ENCODE data around the gene PRSS16. TPM values are rescaled to one million over a fixed set of nuclear protein-coding genes. Genes with fewer than 3 reads are reported as not detected.
"Not testable (repeated sequence)": the region's sequence is repeated elsewhere in the genome, so short reads cannot be mapped to it uniquely, and the experiment has no call there.

The PRSS16 gene, protein sequence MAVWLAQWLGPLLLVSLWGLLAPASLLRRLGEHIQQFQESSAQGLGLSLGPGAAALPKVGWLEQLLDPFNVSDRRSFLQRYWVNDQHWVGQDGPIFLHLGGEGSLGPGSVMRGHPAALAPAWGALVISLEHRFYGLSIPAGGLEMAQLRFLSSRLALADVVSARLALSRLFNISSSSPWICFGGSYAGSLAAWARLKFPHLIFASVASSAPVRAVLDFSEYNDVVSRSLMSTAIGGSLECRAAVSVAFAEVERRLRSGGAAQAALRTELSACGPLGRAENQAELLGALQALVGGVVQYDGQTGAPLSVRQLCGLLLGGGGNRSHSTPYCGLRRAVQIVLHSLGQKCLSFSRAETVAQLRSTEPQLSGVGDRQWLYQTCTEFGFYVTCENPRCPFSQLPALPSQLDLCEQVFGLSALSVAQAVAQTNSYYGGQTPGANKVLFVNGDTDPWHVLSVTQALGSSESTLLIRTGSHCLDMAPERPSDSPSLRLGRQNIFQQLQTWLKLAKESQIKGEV
- total RNA-seq, result 0.19 TPM
- long read RNA-seq, result 0 reads

DNA sequence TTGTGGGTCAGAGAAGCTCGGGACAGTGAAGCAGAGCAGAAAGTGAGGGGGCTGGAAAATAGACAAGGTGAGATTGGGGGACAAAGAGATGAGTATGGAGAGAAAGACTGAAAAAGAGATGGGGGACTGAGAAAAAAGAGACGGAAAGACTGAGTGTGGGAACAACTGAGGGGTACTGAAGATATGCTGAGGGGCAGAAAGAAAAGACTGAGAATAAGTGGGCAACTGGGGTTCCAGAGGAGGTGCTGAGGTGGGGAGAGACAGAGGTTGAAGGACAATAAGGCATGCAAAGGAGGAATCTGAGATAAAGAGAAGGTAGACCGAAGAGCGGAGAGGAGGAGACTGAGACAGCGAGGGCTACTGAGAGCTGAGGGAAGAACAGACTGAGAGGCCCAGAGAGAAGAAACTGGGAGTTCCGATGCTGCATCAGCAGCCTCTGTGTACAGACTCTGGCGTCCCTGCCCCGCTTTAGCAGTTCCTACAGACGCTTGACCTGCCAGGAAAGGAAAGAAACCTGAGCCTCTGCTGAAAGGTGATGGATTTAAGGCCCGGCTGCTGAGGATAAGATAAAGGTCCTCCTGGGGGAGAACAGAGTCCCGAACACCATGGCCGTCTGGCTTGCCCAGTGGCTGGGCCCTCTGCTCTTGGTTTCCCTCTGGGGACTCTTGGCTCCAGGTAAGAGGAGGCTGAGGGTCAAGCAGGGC lies at the start of gene PRSS16:
Gene PRSS16 (plus strand): TSS at position 569 of the 704 bp plus-strand sequence. CDS start 37 bp downstream, at position 606.
- no peak for DNase-seq (ENCODE audit: low spot score)

DNA sequence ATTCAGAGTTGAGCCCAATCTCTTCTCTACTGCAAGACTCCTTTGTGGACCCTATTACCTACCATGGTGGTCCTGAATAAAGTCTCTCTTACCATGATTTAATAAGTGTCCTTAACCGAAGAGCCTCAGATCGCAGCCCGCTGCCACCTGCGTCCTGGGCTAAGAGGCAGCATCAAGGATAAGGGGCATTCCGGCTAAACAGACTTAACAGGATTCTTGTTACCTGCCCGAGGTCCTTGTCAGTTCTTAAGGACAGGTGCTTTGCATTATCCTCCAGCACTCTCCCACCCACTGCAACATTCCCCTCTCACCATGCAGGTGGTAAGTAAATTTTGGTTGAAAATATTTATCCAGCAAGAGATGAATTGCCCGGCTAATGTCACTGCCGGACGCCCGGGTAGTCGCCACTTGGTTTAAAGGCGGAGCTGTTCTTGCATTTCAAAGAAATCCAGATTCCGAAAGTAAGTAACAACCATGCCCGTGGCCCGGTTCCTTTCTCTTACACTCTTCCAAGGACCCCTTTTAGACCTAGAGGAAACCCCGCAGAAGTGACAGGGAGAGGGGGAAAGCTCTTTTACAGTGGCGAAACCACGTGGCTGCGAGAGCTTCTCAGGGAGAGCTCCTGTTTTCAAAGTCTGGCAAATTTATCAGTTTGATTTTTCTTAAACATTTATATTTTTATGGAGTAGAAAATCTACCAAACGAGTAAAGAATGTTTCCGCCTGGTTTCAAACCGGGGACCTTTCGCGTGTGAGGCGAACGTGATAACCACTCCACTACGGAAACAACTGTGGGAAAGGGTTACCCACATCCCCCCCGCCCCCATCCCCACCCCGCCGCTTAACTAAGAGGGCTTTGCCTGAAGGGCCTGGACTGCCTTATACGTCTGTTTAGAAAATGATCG lies 41.9 kb upstream of the PRSS16 start:
- no peak for DNase-seq (ENCODE audit: low spot score)

DNA sequence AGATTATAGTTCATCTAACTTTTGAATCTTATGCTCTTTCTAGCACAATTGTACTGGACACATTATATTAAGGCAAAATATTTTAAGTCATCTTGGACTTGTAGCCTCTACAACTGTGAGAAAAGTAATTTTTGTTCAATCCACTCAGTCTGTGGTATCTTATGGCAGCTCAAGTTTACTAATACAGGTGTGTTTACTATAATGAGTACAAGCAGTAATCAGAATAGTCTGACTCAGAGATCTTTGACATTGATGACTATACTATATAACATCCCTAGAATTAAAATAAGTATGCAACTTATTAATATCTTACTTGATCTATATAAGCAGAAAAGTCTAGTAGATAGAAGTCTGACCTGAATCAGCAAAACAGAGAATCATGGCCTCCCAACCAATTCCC lies 40.7 kb upstream of the PRSS16 start:
- DNase-seq (ENCODE audit: low spot score), result no peak

DNA sequence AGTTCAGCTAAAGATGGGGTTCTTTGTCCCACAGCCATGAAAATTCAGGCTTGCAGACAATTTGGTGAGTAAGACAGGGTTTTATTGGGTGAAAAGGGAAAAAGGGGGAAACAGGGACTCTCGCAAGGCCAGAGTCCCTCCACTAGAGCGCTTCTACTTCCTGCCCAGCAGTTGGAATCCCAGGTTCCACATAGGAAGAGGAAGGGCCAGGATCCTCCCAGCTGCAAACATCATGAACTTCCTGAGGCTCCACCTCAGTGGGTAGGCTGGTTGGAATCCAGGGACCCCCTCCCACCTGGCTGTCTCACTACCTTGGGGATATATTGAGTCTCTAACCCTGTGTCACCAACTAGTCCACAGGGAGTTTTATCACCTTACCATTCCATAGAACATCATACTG lies 39.5 kb upstream of the PRSS16 start:
- no peak for DNase-seq (ENCODE audit: low spot score)

DNA sequence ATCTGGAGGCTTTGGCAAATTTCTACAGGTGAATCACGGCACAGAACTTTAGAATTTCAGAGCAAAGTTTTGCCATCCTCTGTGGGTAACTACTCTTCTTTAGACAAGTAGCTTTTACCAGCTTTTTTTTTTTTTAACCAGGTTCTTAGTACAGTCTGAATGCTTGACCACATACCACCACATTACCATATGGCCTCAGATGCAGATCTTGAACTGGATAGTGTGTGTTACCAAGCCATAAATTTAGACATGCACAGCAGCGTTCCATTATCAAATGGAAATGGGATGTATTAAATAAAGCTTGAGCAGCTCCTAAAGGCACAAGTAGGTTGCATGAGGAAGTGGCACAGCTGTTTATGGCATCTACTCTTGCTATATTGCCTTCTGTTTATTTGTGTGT lies 38.3 kb upstream of the PRSS16 start:
- DNase-seq (ENCODE audit: low spot score), result no peak

DNA sequence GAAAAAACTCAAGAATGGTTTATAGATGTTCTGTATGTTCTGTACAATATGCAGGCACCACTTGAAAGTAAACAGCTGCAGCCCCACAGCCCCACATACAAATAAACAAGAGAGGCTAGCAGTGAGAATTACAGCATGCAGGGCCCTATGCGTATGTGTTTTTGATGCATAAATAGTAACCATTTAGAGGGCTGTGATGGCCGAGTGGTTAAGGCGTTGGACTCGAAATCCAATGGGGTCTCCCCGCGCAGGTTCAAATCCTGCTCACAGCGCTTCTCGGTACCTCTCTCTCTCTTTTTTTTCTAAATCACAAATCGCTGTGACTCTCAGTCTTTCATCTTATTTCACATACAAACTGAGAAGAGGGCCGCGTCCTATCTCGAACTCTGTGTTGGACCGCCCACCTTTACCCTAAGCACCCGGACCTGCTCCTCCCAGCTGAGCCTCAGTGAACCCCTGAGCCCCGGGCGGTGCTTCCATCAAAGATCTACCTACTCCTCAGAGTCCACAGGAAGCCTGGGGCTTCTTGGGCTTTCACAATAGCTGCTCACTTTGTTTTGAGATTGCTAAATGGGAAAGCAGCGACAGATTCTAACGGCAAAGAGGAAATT lies 37.7 kb upstream of the PRSS16 start:
- DNase-seq (ENCODE audit: low spot score), result no peak

DNA sequence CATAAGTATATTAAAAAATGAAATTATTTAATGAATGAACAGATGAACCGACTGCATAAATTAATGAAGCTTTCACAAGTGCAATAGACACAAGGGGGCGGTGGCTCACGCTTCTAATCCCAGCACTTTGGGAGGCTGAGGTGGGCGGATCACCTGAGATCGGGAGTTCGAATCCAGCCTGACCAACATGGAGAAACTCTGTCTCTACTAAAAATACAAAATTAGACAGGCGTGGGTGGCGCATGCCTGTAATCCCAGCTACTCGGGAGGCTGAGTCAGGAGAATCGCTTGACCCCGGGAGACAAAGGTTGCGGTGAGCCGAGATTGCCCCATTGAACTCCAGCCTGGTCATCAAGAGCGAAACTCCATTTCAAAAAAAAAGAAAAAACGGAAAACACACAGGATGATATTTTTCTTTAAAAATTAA lies 34.4 kb upstream of the PRSS16 start:
- not testable (repeated sequence) for DNase-seq (ENCODE audit: low spot score)

DNA sequence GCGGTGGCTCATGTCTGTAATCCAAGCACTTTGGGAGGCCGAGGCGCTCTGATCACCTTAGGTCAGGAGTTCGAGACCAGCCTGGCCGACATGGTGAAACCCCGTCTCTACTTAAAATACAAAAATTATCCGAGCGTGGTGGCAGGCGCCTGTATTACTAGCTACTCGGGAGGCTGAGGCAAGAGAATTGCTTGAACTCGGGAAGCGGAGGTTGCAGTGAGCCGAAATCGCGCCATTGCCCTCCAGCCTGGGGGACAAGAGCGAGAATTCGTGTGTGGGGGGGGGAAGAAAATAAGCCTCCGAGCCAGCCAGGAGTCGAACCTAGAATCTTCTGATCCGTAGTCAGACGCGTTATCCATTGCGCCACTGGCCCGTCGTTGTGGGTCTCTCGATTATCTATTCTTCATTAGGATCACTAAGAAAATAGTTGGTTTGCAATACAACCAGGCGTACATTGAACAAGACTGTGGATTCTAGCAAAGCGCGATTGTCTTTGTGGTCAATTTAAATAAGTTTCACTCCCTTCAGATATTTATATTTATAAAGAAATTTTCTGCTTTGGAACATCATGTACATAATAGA lies 33.9 kb upstream of the PRSS16 start:
- no peak for DNase-seq (ENCODE audit: low spot score)

DNA sequence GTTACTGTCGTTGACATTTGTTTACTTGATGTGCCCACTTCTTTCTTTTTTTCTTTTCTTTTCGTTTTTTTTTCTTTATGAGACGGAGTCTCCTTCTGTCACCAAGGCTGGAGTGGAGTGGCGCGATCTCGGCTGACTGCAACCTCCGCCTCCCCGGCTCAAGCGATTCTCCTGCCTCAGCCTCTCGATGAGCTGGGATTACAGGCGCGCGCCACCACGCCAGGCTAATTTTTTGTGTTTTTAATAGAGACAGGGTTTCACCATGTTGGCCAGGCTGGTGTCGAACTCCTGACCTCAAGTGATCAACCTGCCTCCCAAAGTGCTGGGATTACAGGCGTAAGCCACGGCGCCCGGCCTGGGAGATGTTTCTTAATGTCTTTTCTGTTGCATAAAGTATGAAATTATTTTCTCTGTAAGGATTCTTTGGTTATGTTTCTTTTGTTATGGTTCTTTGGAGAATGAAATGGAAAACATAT lies 33.3 kb upstream of the PRSS16 start:
- no peak for DNase-seq (ENCODE audit: low spot score)

DNA sequence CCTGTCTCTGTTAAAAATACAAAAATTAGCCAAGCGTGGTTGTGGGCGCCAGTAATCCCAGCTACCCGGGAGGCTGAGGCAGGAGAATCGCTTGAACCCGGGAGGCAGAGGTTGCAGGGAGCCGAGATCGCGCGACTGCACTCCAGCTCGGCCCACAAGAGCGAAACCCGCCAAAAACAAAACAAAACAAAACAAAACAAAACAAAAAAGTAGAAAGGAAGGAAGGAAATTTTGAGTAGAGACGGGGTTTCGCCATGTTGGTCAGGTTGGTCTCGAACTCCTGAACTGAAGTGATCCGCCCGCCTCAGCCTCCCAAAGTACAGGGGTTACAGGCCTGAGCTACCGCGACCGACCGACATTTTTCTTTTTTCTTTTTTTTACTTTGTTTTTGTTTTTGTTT lies 30.6 kb upstream of the PRSS16 start:
- DNase-seq (ENCODE audit: low spot score), result no peak

DNA sequence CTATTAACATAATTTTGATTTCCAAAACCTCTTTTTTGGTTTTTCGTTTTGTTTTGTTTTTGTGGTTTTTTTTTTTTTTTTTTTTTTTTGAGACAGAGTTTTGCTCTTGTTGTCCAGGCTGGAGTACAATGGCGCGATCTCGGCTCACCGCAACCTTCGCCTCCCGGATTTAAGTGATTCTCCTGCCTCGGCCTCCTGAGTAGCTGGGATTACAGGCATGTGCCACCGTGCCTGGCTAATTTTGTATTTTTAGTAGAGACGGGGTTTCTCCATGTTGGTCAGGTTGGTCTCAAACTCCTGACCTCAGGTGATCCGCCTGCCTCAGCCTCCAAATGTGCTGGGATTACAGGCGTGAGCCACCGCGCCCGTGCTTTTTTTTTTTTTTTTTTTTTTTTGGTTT lies 24.5 kb upstream of the PRSS16 start:
- DNase-seq (ENCODE audit: low spot score), result not testable (repeated sequence)

DNA sequence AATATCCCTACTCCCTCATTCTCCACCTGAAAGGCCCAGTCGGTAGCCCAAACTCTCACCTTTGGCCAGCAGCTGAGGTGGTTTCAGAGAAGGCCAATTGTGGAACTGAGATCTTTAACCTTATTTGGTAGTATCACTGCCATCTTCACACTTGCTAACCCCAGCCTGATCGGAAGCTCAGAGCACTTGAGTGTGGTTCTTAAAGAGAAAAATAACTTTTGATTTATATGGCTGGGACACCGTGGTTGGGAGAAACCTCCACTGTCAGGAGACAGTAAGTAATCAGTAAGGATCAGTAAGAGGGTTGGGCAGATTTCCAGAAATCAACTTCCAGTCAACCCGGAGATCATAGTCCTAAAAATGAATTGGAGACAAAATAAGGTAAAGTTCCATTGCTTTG lies 22.8 kb upstream of the PRSS16 start:
- DNase-seq (ENCODE audit: low spot score), result no peak

DNA sequence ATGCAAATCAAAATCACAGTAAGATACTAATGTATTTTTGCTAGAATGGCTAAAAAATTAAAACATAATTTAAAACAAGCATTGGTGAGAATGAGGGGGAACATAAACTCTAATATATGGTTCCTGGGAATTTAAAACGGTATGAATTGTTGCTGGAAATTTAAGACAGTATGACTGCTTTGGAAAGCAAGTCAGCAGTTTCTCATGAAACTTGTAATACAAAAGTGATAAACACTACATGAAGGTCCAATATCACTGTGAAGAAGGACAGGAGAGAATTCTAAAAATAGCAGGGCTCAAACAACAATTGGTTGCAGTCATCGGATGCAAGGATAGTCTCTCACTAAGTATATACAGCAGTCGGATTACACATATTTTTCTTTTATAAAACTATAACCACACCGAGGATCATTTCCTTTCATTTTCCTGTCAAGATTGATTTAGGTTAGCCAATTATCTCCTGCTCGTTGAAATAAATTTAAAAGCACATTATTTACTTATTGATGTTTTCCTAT lies 18.5 kb upstream of the PRSS16 start:
- DNase-seq (ENCODE audit: low spot score), result no peak

DNA sequence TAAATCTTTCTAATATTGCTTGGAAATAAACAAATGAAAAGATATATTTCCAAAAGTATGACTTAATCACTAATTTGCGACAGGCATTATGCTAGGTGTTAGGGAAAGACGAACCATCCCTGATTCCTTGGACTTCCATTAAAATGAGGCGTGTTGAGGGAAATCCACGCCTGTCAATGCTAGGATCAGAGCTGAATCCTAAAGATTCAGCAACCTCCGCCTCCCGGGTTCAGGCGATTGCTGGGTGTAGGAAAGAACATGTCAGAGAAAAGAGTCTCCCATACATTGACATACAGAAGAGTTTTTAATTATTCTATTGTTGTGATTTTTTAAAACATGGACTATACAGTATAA lies 16.8 kb upstream of the PRSS16 start:
- DNase-seq (ENCODE audit: low spot score), result no peak

DNA sequence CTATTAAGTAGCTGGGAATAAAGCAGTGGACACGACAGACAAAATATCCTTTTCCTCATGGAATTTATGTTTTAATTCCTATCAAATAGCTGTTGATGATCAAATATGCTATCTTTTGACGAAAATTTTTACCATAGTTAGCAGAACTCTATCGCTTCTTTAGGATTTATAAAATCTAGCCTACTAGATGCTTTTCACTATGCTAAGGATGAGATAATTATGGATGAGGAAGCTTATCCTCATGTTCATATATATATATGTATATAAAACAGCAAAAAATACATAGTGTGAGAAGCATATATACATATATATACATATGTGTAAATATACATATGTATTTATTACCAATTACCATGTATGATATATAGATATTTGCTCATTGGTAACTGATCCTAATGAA lies 12.9 kb upstream of the PRSS16 start:
- no peak for DNase-seq (ENCODE audit: low spot score)

DNA sequence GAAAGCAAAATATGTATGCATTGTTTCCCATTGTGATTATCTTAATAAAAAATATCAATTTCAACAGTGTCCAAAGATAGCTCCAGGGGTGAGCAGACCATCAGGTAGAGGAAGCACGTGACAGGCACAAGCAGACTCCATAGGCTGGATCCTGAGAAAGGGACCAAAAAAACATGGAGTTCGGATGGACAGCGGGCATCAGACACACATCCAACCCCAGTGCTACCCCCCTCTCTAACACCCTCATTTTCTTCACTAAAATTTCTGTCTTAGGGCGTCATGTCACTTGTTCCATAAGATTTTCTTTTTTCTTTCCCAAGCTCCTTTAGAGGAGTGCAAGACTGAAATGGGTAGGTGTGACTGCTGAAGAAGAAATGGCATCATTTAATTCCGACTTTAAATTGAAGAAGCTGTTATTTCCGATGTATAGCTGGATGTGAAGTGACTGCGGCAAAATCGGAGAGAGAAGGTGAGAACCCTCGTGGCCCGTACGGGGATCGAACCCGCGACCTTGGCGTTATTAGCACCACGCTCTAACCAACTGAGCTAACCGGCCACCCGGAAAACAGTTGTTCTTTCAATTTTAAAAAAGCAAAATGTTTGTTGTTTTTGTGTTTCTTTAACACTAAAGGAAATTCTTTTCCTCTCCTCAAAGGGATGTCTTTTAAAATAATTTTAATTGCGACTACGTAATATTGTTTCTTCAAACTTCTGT lies 10.3 kb upstream of the PRSS16 start:
- DNase-seq (ENCODE audit: low spot score), result no peak

DNA sequence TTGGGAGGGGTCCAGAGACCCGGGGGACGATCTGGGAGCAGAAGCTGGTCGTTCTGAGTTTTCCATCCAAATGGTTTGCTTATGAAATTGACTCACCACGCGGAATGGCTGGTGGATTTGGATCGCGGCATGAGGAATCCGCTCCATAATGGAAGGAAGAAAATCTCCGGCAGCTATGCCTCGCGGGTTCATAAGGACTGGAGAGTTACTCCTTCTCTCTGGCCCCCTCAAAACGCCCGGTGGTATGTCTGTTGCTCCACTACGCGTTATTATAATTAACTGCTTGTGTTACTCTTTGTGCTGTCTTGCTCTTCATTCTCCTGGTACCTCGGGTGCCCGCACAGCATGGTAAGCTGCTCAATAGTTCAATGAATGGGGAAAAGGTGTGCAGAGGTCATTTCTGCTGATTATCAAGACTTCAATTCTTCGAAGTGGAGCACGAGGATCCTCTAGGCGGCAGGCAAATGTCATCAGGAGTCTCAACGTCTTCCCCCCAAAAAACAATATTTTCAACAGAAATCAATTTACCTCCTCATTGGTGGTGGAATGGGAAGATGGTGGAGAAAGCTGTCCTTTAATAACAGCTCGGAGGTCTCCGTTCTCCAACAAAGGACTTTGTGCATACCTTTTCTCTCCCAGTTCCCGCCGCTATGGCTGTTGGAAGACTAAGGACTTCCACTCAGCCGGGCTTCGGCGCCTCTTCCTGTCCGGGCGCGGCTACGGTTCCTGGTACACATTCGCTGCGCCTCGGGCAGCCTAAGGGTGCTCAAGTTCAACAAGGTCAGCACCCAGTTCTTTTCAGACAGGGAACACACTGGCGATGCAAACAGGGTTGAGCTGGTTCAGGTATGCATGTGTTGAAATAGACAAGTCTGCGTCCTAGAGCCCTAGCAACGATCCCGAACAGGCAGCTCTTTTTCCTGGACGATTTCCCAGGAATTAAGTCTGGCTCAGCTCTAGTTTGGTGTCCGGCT lies 9.2 kb upstream of the PRSS16 start:
- DNase-seq (ENCODE audit: low spot score), result no peak

DNA sequence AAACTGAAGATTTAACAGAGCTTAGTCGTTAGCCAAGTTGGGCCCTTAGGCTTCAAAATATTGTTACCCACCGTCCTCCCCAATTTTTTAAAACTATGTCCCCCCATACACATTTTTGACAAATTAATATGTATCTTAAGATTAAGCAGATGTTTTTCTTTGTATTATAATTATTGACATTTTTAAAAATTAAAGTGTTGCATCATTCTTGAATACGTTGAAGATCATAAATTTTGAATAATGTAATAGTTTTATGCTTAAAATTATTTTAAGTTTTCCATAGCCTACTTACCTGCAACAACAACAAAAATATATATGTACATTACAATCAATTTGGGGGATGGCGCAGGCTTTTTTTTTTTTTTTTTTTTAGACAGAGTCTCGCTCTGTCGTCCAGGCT lies 8.2 kb upstream of the PRSS16 start:
- DNase-seq (ENCODE audit: low spot score), result no peak
